Neural cell (in vitro differentiated cells): ENCODE results near the gene AIP. TPM values are rescaled to one million over a fixed set of nuclear protein-coding genes. Genes with fewer than 3 reads are reported as not detected.

Experiments
- H2AFZ ChIP-seq: fragments of 200-600, 300-800 bp; sonication (generic), shearing (Covaris generic); 2 replicates; pipeline ENCODE4 v1.6.0; 2014; ENCODE audit warnings: low read depth, mild to moderate bottlenecking, antibody characterized with exemption, low read length, moderate library complexity
- H3F3A ChIP-seq: fragments of 200-600 bp; shearing (Covaris generic); 2 replicates; pipeline ENCODE4 v1.6.1; 2016; ENCODE audit warnings: mild to moderate bottlenecking, moderate library complexity, mixed read lengths, antibody characterized with exemption, low read length; ENCODE audit not compliant: insufficient read depth, poor library complexity, severe bottlenecking
- H3K27ac ChIP-seq: fragments of 200-600, 300-800 bp; sonication (generic), shearing (Covaris generic); 2 replicates; pipeline ENCODE4 v1.5.1; 2014; ENCODE audit warnings: mild to moderate bottlenecking, low read length, moderate library complexity
- H3K27me3 ChIP-seq: fragments of 300-800, 200-600 bp; sonication (generic), shearing (Covaris generic); 2 replicates; pipeline ENCODE4 v1.6.0; 2014; ENCODE audit warnings: mild to moderate bottlenecking, low read depth, low read length, moderate library complexity; ENCODE audit not compliant: insufficient read depth
- H3K36me3 ChIP-seq: fragments of 300-800, 200-600 bp; sonication (generic), shearing (Covaris generic); 2 replicates; pipeline ENCODE4 v1.5.1; 2014; ENCODE audit warnings: mild to moderate bottlenecking, antibody characterized with exemption, low read length, moderate library complexity; ENCODE audit not compliant: insufficient read depth
- H3K4me2 ChIP-seq: fragments of 300-800, 200-600 bp; sonication (generic), shearing (Covaris generic); 2 replicates; pipeline ENCODE4 v1.6.0; 2014; ENCODE audit warnings: mild to moderate bottlenecking, low read length
- H3K4me3 ChIP-seq: fragments of 300-800, 200-600 bp; sonication (generic), shearing (Covaris generic); 2 replicates; pipeline ENCODE4 v1.5.1; 2014; ENCODE audit warnings: mild to moderate bottlenecking, low read length, moderate library complexity
- H3K79me2 ChIP-seq: fragments of 200-600 bp; shearing (Covaris generic); replicated peaks from 2 replicates; pipeline ENCODE4 v1.6.0; 2014; ENCODE audit warnings: mild to moderate bottlenecking, low read length, moderate library complexity; ENCODE audit not compliant: insufficient read depth
- H3K9ac ChIP-seq: fragments of 300-800, 200-600 bp; sonication (generic), shearing (Covaris generic); 2 replicates; pipeline ENCODE4 v1.6.1; 2016; ENCODE audit warnings: mild to moderate bottlenecking, low read length, mixed read lengths
- H3K9me2 ChIP-seq: fragments of 200-600 bp; shearing (Covaris generic); 2 replicates; pipeline ENCODE4 v1.6.1; 2016; ENCODE audit warnings: mild to moderate bottlenecking, low read length, mixed read lengths; ENCODE audit not compliant: insufficient read depth
- H3K9me3 ChIP-seq: fragments of 200-600, 300-800 bp; sonication (generic), shearing (Covaris generic); 2 replicates; pipeline ENCODE4 v1.6.1; 2016; ENCODE audit warnings: mild to moderate bottlenecking, mixed run types, low read length, moderate library complexity, mixed read lengths
- H4K20me1 ChIP-seq: fragments of 200-600 bp; shearing (Covaris generic); 2 replicates; pipeline ENCODE4 v1.6.1; 2016; ENCODE audit warnings: mild to moderate bottlenecking, mixed run types; ENCODE audit not compliant: insufficient read depth
- CTCF ChIP-seq: fragments of 450-650 bp; IDR thresholded peaks from 2 replicates; pipeline ENCODE4 v1.5.1; 2014; ENCODE audit warnings: antibody characterized with exemption, mild to moderate bottlenecking, moderate library complexity; ENCODE audit not compliant: poor library complexity, severe bottlenecking
- EP300 ChIP-seq: fragments of 450-650 bp; conservative IDR thresholded peaks from 2 replicates; pipeline ENCODE4 v1.6.1; 2014; ENCODE audit warnings: antibody characterized with exemption, mild to moderate bottlenecking, moderate library complexity; ENCODE audit not compliant: poor library complexity, severe bottlenecking
- EZH2 ChIP-seq: fragments of 200-600, 300-800 bp; shearing (Covaris generic), sonication (generic); IDR thresholded peaks from 2 replicates; pipeline ENCODE4 v1.6.1; 2014; ENCODE audit warnings: antibody characterized with exemption, low read length, borderline replicate concordance, mild to moderate bottlenecking; ENCODE audit not compliant: insufficient read depth, poor library complexity, severe bottlenecking
- MXI1 ChIP-seq: fragments of 450-650 bp; conservative IDR thresholded peaks from 2 replicates; pipeline ENCODE4 v1.6.1; 2014; ENCODE audit warnings: antibody characterized with exemption, mild to moderate bottlenecking; ENCODE audit not compliant: poor library complexity, severe bottlenecking
- POLR2AphosphoS5 ChIP-seq: IDR thresholded peaks from 2 replicates; pipeline ENCODE4 v1.6.1; 2012
- RAD21 ChIP-seq: fragments of 450-650 bp; conservative IDR thresholded peaks from 2 replicates; pipeline ENCODE4 v1.6.1; 2014; ENCODE audit warnings: antibody characterized with exemption, mild to moderate bottlenecking, moderate library complexity
- SMC3 ChIP-seq: fragments of 450-650 bp; conservative IDR thresholded peaks from 2 replicates; pipeline ENCODE4 v1.6.1; 2014; ENCODE audit warnings: antibody characterized with exemption, mild to moderate bottlenecking, moderate library complexity; ENCODE audit not compliant: poor library complexity
- TAF1 ChIP-seq: IDR thresholded peaks from 2 replicates; pipeline ENCODE4 v1.6.1; 2012; ENCODE audit warnings: low read depth
- polyA plus RNA-seq: library from polyadenylated mRNA; depleted of rRNA; stranded (reverse); fragments of >200 nt; gene quantifications from 2 replicates; pipeline ENCODE4 v1.2.3, GENCODE V29; 2014
- TF ChIP-seq, protein P1 (sequence below): IDR thresholded peaks from 2 replicates; pipeline ENCODE4 v1.6.1; 2012; ENCODE audit warnings: borderline replicate concordance

Gene AIP
- polyA plus RNA-seq, 1 donor from 2014 or later, result 83.9 TPM

DNA sequence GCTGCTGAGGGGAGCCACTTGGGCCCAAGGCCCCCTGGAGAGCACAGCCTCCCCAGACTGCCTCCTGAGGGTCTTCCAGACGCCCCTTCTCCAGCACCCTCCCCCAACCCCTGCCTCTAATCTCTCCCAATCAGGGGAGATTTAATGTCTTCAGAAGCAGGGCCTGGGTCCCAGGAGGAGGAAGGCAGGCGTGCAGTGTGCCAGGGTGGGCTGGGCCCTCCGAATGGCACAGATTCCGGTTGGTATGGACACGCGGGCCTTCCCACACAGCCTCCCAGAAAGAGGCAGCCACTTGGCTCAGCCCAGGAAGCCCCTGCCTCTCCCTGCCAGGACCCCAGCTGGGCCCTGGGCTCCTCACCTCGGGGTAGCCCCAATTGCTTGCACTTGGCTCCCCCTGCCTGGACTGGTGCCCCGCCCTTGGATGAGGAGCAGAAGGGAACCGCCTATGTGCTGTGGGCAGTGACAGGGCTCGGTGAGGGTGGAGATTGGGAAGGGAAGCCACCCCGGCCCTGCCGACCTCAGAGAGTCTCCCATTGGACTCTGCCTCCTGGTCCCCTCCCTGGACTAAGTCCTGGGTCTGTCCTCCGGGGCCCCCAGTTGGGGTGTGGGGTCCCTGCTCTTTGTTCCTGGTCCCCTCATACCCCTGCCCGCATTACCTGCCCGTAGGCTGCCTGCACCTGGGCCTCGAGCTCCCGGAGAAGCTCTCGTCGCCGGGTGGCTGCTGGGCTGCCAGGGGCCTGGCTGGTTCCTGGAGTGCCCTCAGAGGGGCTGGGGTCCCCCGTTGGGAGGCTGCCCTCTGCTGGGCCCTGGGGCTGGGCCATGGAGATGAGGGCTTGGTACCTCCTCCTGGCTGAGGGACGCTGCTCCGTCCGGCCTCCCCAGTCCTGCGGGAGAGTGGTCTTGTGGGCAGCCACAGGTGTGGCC is 41.0 kb downstream of the AIP start:
- no peaks in the 10 kb centered on the region for H3F3A ChIP-seq
- no peak overlapping the region for H3K4me3 ChIP-seq
- H3K36me3 ChIP-seq, result no peaks in the 10 kb centered on the region
- no peaks in the 10 kb centered on the region for H4K20me1 ChIP-seq
- H3K27ac ChIP-seq, result no peak overlapping the region
- H2AFZ ChIP-seq, result no peak overlapping the region
- TF ChIP-seq EZH2 (no peak), MXI1 (no peak), SMC3 (no peak), TAF1 (no peak)
- TF ChIP-seq, protein P1, sequence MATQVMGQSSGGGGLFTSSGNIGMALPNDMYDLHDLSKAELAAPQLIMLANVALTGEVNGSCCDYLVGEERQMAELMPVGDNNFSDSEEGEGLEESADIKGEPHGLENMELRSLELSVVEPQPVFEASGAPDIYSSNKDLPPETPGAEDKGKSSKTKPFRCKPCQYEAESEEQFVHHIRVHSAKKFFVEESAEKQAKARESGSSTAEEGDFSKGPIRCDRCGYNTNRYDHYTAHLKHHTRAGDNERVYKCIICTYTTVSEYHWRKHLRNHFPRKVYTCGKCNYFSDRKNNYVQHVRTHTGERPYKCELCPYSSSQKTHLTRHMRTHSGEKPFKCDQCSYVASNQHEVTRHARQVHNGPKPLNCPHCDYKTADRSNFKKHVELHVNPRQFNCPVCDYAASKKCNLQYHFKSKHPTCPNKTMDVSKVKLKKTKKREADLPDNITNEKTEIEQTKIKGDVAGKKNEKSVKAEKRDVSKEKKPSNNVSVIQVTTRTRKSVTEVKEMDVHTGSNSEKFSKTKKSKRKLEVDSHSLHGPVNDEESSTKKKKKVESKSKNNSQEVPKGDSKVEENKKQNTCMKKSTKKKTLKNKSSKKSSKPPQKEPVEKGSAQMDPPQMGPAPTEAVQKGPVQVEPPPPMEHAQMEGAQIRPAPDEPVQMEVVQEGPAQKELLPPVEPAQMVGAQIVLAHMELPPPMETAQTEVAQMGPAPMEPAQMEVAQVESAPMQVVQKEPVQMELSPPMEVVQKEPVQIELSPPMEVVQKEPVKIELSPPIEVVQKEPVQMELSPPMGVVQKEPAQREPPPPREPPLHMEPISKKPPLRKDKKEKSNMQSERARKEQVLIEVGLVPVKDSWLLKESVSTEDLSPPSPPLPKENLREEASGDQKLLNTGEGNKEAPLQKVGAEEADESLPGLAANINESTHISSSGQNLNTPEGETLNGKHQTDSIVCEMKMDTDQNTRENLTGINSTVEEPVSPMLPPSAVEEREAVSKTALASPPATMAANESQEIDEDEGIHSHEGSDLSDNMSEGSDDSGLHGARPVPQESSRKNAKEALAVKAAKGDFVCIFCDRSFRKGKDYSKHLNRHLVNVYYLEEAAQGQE, result no peak
- H3K27me3 ChIP-seq, result no peaks in the 10 kb centered on the region
- H3K9me3 ChIP-seq, result no peaks in the 10 kb centered on the region
- H3K4me2 ChIP-seq, result no peak overlapping the region
- no peaks in the 10 kb centered on the region for H3K9me2 ChIP-seq
- H3K79me2 ChIP-seq, result no peaks in the 10 kb centered on the region
- no peak overlapping the region for H3K9ac ChIP-seq

GRCh38 chr11:67524480-67524808 is 41.6 kb downstream of the AIP start:
- H2AFZ ChIP-seq, result no peak overlapping the region
- no peaks in the 10 kb centered on the region for H4K20me1 ChIP-seq
- TF ChIP-seq CTCF (no peak), EP300 (no peak), TAF1 (no peak), MXI1 (no peak), POLR2AphosphoS5 (no peak), RAD21 (no peak), SMC3 (no peak), EZH2 (no peak)
- TF ChIP-seq, protein P1, result no peak
- H3F3A ChIP-seq, result no peaks in the 10 kb centered on the region
- H3K27ac ChIP-seq, result no peak overlapping the region
- H3K4me2 ChIP-seq, result no peak overlapping the region
- H3K9ac ChIP-seq, result no peak overlapping the region
- H3K79me2 ChIP-seq, result no peaks in the 10 kb centered on the region
- no peaks in the 10 kb centered on the region for H3K36me3 ChIP-seq
- no peaks in the 10 kb centered on the region for H3K9me3 ChIP-seq
- H3K4me3 ChIP-seq, result no peak overlapping the region
- no peaks in the 10 kb centered on the region for H3K9me2 ChIP-seq
- no peaks in the 10 kb centered on the region for H3K27me3 ChIP-seq
